ENCODE measurements around the gene SDHA. TPM values are rescaled to one million over a fixed set of nuclear protein-coding genes. Genes with fewer than 3 reads are reported as not detected.

SDHA gene
- total and polyA plus RNA-seq, 2 of the 13 experiments (the other 11 are each of a cell fraction or from before 2014, with no cell fraction given): 185 to 240 TPM

DNA sequence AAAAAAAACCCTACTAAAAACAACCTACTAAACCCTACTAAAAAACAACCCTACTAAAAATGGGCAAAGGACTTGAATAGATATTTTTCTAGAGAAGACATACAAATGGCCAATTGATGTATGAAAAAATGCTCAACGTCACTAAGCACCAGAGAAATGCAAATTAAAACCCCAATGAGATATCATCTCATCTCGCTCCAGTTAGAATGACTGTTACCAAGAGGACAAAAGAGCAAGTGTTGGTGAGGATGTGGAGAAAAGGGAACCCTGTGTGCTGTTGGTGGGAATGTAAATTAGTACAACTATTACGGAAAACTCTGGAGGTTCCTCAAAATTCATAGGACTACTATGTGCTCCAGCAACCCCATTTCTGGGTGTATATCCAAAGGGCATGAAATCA, 10.8 kb downstream of the SDHA start:
- CTCF ChIA-PET (ENCODE audit: low intra/inter-chr PET ratio, low total read pairs): no interaction called here
- Histone ChIP-seq H3K36me3 (replicated peaks in 1 of 2; ENCODE audit: control insufficient read depth in 1 of 2, insufficient read depth in 2 of 2, low read length in 2 of 2) (peaks cover 24 to 80% of the 10 kb centered on the region in 2 experiments; a peak in 4 of 5 replicates), H3K9me3 (ENCODE audit: low read length) (no peaks in the 10 kb centered on the region), H3K4me2 (ENCODE audit: low read depth, low read length) (no peak overlapping the region), H3K4me3 (replicated peaks in 1 of 3; ENCODE audit: insufficient read depth in 1 of 3, low read depth in 2 of 3, low read length in 3 of 3) (no peak overlapping the region), H3K4me1 (ENCODE audit: insufficient read depth, low read length) (no peaks in the 10 kb centered on the region), H3K9ac (ENCODE audit: insufficient read depth, low read depth, low read length) (no peak overlapping the region), H3K27me3 (ENCODE audit: control insufficient read depth in 1 of 2, insufficient read depth in 2 of 2, low read length in 2 of 2) (no peaks in the 10 kb centered on the region), H4K20me1 (ENCODE audit: insufficient read depth, low read length) (no peaks in the 10 kb centered on the region), H2AFZ (ENCODE audit: low read length) (no peak overlapping the region), H3K27ac (ENCODE audit: extremely low read length, insufficient read depth, low read length) (no peak overlapping the region), H3K79me2 (ENCODE audit: insufficient read depth, low read length) (peaks cover 2% of the 10 kb centered on the region)
- TF ChIP-seq IRX3 (CRISPR knock-in tag; IDR thresholded peaks at IDR 0.05; ENCODE audit: borderline replicate concordance, low read depth) (no peak), ZNF580 (CRISPR knock-in tag; IDR thresholded peaks at IDR 0.05; ENCODE audit: borderline replicate concordance, low read depth) (no peak), PRPF4 (IDR thresholded peaks at IDR 0.05; ENCODE audit: low read depth, low read length, poor library complexity, severe bottlenecking) (no peak), ZNF879 (CRISPR knock-in tag; IDR thresholded peaks at IDR 0.05) (no peak), ZNF34 (CRISPR knock-in tag; IDR thresholded peaks at IDR 0.05; ENCODE audit: borderline replicate concordance) (no peak)
- TF ChIP-seq, protein P1, sequence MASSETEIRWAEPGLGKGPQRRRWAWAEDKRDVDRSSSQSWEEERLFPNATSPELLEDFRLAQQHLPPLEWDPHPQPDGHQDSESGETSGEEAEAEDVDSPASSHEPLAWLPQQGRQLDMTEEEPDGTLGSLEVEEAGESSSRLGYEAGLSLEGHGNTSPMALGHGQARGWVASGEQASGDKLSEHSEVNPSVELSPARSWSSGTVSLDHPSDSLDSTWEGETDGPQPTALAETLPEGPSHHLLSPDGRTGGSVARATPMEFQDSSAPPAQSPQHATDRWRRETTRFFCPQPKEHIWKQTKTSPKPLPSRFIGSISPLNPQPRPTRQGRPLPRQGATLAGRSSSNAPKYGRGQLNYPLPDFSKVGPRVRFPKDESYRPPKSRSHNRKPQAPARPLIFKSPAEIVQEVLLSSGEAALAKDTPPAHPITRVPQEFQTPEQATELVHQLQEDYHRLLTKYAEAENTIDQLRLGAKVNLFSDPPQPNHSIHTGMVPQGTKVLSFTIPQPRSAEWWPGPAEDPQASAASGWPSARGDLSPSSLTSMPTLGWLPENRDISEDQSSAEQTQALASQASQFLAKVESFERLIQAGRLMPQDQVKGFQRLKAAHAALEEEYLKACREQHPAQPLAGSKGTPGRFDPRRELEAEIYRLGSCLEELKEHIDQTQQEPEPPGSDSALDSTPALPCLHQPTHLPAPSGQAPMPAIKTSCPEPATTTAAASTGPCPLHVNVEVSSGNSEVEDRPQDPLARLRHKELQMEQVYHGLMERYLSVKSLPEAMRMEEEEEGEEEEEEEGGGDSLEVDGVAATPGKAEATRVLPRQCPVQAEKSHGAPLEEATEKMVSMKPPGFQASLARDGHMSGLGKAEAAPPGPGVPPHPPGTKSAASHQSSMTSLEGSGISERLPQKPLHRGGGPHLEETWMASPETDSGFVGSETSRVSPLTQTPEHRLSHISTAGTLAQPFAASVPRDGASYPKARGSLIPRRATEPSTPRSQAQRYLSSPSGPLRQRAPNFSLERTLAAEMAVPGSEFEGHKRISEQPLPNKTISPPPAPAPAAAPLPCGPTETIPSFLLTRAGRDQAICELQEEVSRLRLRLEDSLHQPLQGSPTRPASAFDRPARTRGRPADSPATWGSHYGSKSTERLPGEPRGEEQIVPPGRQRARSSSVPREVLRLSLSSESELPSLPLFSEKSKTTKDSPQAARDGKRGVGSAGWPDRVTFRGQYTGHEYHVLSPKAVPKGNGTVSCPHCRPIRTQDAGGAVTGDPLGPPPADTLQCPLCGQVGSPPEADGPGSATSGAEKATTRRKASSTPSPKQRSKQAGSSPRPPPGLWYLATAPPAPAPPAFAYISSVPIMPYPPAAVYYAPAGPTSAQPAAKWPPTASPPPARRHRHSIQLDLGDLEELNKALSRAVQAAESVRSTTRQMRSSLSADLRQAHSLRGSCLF (CRISPR knock-in tag; IDR thresholded peaks at IDR 0.05; ENCODE audit: borderline replicate concordance): no peak
- no TSS peak for BruUV-seq (replicated peaks)
- in situ Hi-C loops (cut with HindIII; ENCODE audit: extremely low pct_ligation_motif_present, low pct_unique_long_range_greater_than_20kb) (no loop called here), intact Hi-C loops (cut with micrococcal nuclease; ENCODE audit: unreplicated experiment) (no loop called here)
- DNase-seq (ENCODE audit: low spot score) (no peak), ATAC-seq (no peak), FAIRE-seq (no peak)
- POLR2A ChIA-PET: no interaction called here
- WGBS (ENCODE audit: low lambda C conversion rate): 98% methylated on average over 3 of the region's 3 CpGs
